PC-9 (cell line): Measurements from ENCODE around the gene SPTBN5.

Source experiments
- EZH2 ChIP-seq: fragments of 200-600 bp; sonication (generic); IDR thresholded peaks from 2 replicates; pipeline ENCODE4 v1.8.0; 2017; ENCODE audit warnings: antibody characterized with exemption, low read depth
- TF ChIP-seq, protein P1 (sequence below): fragments of 200-600 bp; sonication (generic); conservative IDR thresholded peaks from 2 replicates; pipeline ENCODE4 v1.6.1; 2017; ENCODE audit warnings: mixed run types, antibody characterized with exemption, mild to moderate bottlenecking, moderate library complexity

- no peak for TF ChIP-seq EZH2
- TF ChIP-seq, protein P1, sequence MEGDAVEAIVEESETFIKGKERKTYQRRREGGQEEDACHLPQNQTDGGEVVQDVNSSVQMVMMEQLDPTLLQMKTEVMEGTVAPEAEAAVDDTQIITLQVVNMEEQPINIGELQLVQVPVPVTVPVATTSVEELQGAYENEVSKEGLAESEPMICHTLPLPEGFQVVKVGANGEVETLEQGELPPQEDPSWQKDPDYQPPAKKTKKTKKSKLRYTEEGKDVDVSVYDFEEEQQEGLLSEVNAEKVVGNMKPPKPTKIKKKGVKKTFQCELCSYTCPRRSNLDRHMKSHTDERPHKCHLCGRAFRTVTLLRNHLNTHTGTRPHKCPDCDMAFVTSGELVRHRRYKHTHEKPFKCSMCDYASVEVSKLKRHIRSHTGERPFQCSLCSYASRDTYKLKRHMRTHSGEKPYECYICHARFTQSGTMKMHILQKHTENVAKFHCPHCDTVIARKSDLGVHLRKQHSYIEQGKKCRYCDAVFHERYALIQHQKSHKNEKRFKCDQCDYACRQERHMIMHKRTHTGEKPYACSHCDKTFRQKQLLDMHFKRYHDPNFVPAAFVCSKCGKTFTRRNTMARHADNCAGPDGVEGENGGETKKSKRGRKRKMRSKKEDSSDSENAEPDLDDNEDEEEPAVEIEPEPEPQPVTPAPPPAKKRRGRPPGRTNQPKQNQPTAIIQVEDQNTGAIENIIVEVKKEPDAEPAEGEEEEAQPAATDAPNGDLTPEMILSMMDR, result no peak
These were observed 15.5 kb downstream of the SPTBN5 start for GRCh38 chr15:41878355-41878699.
